A549 (cell line): Measurements from ENCODE around the gene AXIN2. TPM values are rescaled to one million over a fixed set of nuclear protein-coding genes. Genes with fewer than 3 reads are reported as not detected.

Source experiments
- ATAC-seq, 2 experiments: fragments of 200-7000 bp in 1 of 2; fragments of >200 bp in 1 of 2; cut with Nextera tagmentation in 1 of 2; cut with Tn5 transposase in 1 of 2; 3 replicates each; pipeline versions ENCODE4 v1.8.0 to v1.9.1; 2018 to 2020; ENCODE audit warnings: mild to moderate bottlenecking in 1 of 2, moderate library complexity in 1 of 2
- CTCF ChIA-PET: fragments of 300-600 bp; sonication (Branson Sonifier 250); formaldehyde crosslinking; extraction: SDS; loops from one replicate; lab custom pipeline; 2021; ENCODE audit warnings: antibody characterized with exemption, inconsistent platforms; lab: Yijun Ruan, JAX
- POLR2A ChIA-PET: fragments of 350-600 bp; formaldehyde crosslinking; extraction: SDS; loops from one replicate; lab custom pipeline; 2021; ENCODE audit warnings: antibody characterized with exemption, inconsistent platforms; lab: Yijun Ruan, JAX
- DNase-seq, 2 experiments: peaks; one replicate each; pipeline versions ENCODE4 v3.0.0 to v3.0.0-alpha.2; 2011 to 2016; ENCODE audit warnings: low read depth in 1 of 2, low spot score in 1 of 2
- FAIRE-seq: peaks from 2 replicates; lab custom pipeline; 2011; peaks lifted over from hg19 to GRCh38; lab: Jason Lieb, UNC
- H3K27ac ChIP-seq, 2 experiments: fragments of >200 bp; sonication (Bioruptor Twin); formaldehyde crosslinking; 3 replicates each; pipeline ENCODE4 v1.5.1; 2016 to 2017
- H3K4me1 ChIP-seq: fragments of >200 bp; sonication (Bioruptor Twin); formaldehyde crosslinking; 3 replicates; pipeline ENCODE4 v1.6.1; 2016
- H3K4me2 ChIP-seq: fragments of >200 bp; sonication (Bioruptor Twin); formaldehyde crosslinking; 3 replicates; pipeline ENCODE4 v1.6.1; 2016
- H3K4me3 ChIP-seq: fragments of >200 bp; sonication (Bioruptor Twin); formaldehyde crosslinking; 3 replicates; pipeline ENCODE4 v1.5.1; 2016
- H3K9me3 ChIP-seq: fragments of >200 bp; sonication (Bioruptor Twin); formaldehyde crosslinking; 3 replicates; pipeline ENCODE4 v1.6.1; 2016
- BCL3 ChIP-seq: fragments of >200 bp; sonication (Bioruptor Twin); formaldehyde crosslinking; IDR thresholded peaks from 3 replicates; pipeline ENCODE4 v1.6.1; 2016
- BHLHE40 ChIP-seq: IDR thresholded peaks from 2 replicates; pipeline ENCODE4 v1.6.1; 2012; ENCODE audit warnings: low read depth, low read length, inconsistent platforms
- CHD4 ChIP-seq: fragments of 200-600 bp; sonication (generic); IDR thresholded peaks from 2 replicates; pipeline ENCODE4 v1.6.1; 2016; ENCODE audit warnings: antibody characterized with exemption, mild to moderate bottlenecking, borderline replicate concordance
- CTCF ChIP-seq: fragments of >200 bp; sonication (Bioruptor Twin); formaldehyde crosslinking; IDR thresholded peaks from 3 replicates; pipeline ENCODE4 v1.5.1; 2016
- E2F6 ChIP-seq: IDR thresholded peaks from 2 replicates; pipeline ENCODE4 v1.6.1; 2012; ENCODE audit warnings: low read depth, borderline replicate concordance
- ELK1 ChIP-seq: fragments of 150-350 bp; IDR thresholded peaks from 2 replicates; pipeline ENCODE4 v1.6.1; 2014; ENCODE audit warnings: low read depth, mild to moderate bottlenecking, low read length
- ESRRA ChIP-seq: fragments of 150-350 bp; IDR thresholded peaks from 2 replicates; pipeline ENCODE4 v1.6.1; 2014; ENCODE audit warnings: mild to moderate bottlenecking, low read length, borderline replicate concordance
- FOSB ChIP-seq: fragments of 250-450 bp; sonication (Bioruptor Pico); IDR thresholded peaks from 2 replicates; pipeline ENCODE4 v1.5.0; 2020; ENCODE audit warnings: mild to moderate bottlenecking, moderate library complexity
- FOSL2 ChIP-seq, 2 experiments: fragments of 450-650 bp in 1 of 2; fragments of >200 bp in 1 of 2; sonication (Bioruptor Twin) in 1 of 2; formaldehyde crosslinking; IDR thresholded peaks; 2 replicates each; pipeline versions ENCODE4 v1.5.0 to v1.6.1; 2016 to 2020; ENCODE audit warnings: mild to moderate bottlenecking in 1 of 2, moderate library complexity in 1 of 2
- GATA3 ChIP-seq: IDR thresholded peaks from 2 replicates; pipeline ENCODE4 v1.6.1; 2012; ENCODE audit warnings: borderline replicate concordance
- JUN ChIP-seq, 2 experiments: fragments of >200 bp; sonication (Bioruptor Twin); formaldehyde crosslinking; IDR thresholded peaks; 2 replicates in 1 of 2; 3 replicates in 1 of 2; pipeline ENCODE4 v1.6.1; 2016 to 2017
- KDM1A ChIP-seq: fragments of 200-600 bp; sonication (generic); IDR thresholded peaks from 2 replicates; pipeline ENCODE4 v1.6.1; 2016; ENCODE audit warnings: low read depth, mild to moderate bottlenecking
- KDM5A ChIP-seq: fragments of 200-600 bp; sonication (generic); IDR thresholded peaks from 2 replicates; pipeline ENCODE4 v1.6.1; 2016; ENCODE audit warnings: antibody characterized with exemption, mild to moderate bottlenecking
- MYC ChIP-seq: IDR thresholded peaks from 2 replicates; pipeline ENCODE4 v1.6.1; 2012; ENCODE audit warnings: mild to moderate bottlenecking, inconsistent platforms, low read length, improper control_type of control experiment, borderline replicate concordance
- NFE2L2 ChIP-seq: fragments of 150-350 bp; conservative IDR thresholded peaks from 2 replicates; pipeline ENCODE4 v1.6.1; 2014; ENCODE audit warnings: low read length
- POLR2A ChIP-seq: IDR thresholded peaks from 2 replicates; pipeline ENCODE4 v1.6.1; 2012; ENCODE audit warnings: mild to moderate bottlenecking, low read length
- RAD21 ChIP-seq, 2 experiments: fragments of >200 bp in 1 of 2; sonication (Bioruptor Twin) in 1 of 2; formaldehyde crosslinking in 1 of 2; IDR thresholded peaks in 1 of 2; conservative IDR thresholded peaks in 1 of 2; 2 replicates in 1 of 2; 3 replicates in 1 of 2; pipeline ENCODE4 v1.6.1; 2012 to 2018; ENCODE audit warnings: inconsistent platforms in 1 of 2
- RARB ChIP-seq: fragments of 250-450 bp; sonication (Bioruptor Pico); IDR thresholded peaks from 2 replicates; pipeline ENCODE4 v1.8.0; 2021; ENCODE audit warnings: mild to moderate bottlenecking, moderate library complexity
- RNF2 ChIP-seq: fragments of 200-600 bp; sonication (generic); IDR thresholded peaks from 2 replicates; pipeline ENCODE4 v1.6.1; 2016; ENCODE audit warnings: low read depth, mild to moderate bottlenecking, antibody characterized with exemption, moderate library complexity, borderline replicate concordance
- SMC3 ChIP-seq: fragments of >200 bp; sonication (Bioruptor Twin); formaldehyde crosslinking; IDR thresholded peaks from 3 replicates; pipeline ENCODE4 v1.6.1; 2018; ENCODE audit warnings: inconsistent platforms
- TP53 ChIP-seq: fragments of 250-450 bp; sonication (Bioruptor Pico); IDR thresholded peaks from 2 replicates; pipeline ENCODE4 v1.5.0; 2021; ENCODE audit warnings: mild to moderate bottlenecking, moderate library complexity
- ZC3H11A ChIP-seq: fragments of 450-650 bp; IDR thresholded peaks from 2 replicates; pipeline ENCODE4 v1.6.1; 2014; ENCODE audit warnings: antibody characterized with exemption, mild to moderate bottlenecking
- WGBS: methylation state at CpG from one replicate; pipeline ENCODE4 v1.1.6; 2017; ENCODE audit errors: missing lambda C conversion rate; 5-methylcytosine and 5-hydroxymethylcytosine counted together
- polyA plus RNA-seq, 4 experiments: library from polyadenylated mRNA; depleted of rRNA in 3 of 4; stranded (reverse); fragments of >200 nt; fragmentation: RNase III in 1 of 4; extraction: RNeasy Plus Mini Kit Qiagen cat#74134 plus additional on column Dnase treatment in 1 of 4; gene quantifications; 2 replicates in 3 of 4; 3 replicates in 1 of 4; pipeline ENCODE4 v1.2.3, GENCODE V29; 2011 to 2017

AXIN2 gene
- polyA plus RNA-seq, 2 of the 4 experiments (the other 2 are of a cell fraction): 4.0 to 4.9 TPM

- Histone ChIP-seq H3K27ac (no peak overlapping the region), H3K4me3 (no peak overlapping the region), H3K9me3 (0 out of 3 replicates have a peak, but pooled peaks cover 4% of the 10 kb centered on the region), H3K4me2 (no peak overlapping the region), H3K4me1 (no peaks in the 10 kb centered on the region)
- ATAC-seq: no peak
- WGBS: 53% methylated on average over 5 of the region's 5 CpGs
- CTCF ChIA-PET: no interaction called here
- FAIRE-seq: no peak
- POLR2A ChIA-PET: no interaction called here
- no peak for TF ChIP-seq MYC
- no peak for TF ChIP-seq CTCF
- no peak for TF ChIP-seq NFE2L2
- no peak for TF ChIP-seq ESRRA
- TF ChIP-seq E2F6: no peak
- TF ChIP-seq RAD21 (conservative IDR thresholded peaks at IDR 0.05 in 1 of 2, IDR thresholded peaks at IDR 0.05 in 1 of 2): no peak
- no peak for TF ChIP-seq SMC3
- no peak for TF ChIP-seq KDM1A
- TF ChIP-seq RARB (CRISPR knock-in tag): no peak
- no peak for TF ChIP-seq KDM5A
- DNase-seq: no peak
Measured at GRCh38 chr17:65514541-65514940, 46.9 kb downstream of the AXIN2 start.

GRCh38 chr17:65514082-65514481, 47.4 kb downstream of the AXIN2 start:
- POLR2A ChIA-PET: no interaction called here
- TF ChIP-seq ELK1 (no peak), CTCF (no peak), POLR2A (no peak), E2F6 (no peak), KDM1A (no peak), BHLHE40 (no peak), FOSL2 (IDR thresholded peaks at IDR 0.05) (no peak), FOSL2 (CRISPR knock-in tag; IDR thresholded peaks at IDR 0.05) (no peak), ZC3H11A (no peak), CHD4 (no peak), SMC3 (no peak), BCL3 (no peak), RNF2 (no peak), GATA3 (no peak), TP53 (CRISPR knock-in tag) (no peak), JUN (IDR thresholded peaks at IDR 0.05) (no peak), FOSB (CRISPR knock-in tag) (no peak)
- 58% methylated on average over 8 of the region's 8 CpGs for WGBS
- Histone ChIP-seq H3K4me2 (no peak overlapping the region), H3K4me3 (no peak overlapping the region), H3K9me3 (0 out of 3 replicates have a peak, but pooled peaks cover 4% of the 10 kb centered on the region), H3K27ac (no peak overlapping the region), H3K4me1 (no peaks in the 10 kb centered on the region)
- CTCF ChIA-PET: no interaction called here
- ATAC-seq (no peak), DNase-seq (no peak), FAIRE-seq (peak; percentile 18)
